Measurements from ENCODE around the gene ACTRT2.

The ACTRT2 gene

DNA sequence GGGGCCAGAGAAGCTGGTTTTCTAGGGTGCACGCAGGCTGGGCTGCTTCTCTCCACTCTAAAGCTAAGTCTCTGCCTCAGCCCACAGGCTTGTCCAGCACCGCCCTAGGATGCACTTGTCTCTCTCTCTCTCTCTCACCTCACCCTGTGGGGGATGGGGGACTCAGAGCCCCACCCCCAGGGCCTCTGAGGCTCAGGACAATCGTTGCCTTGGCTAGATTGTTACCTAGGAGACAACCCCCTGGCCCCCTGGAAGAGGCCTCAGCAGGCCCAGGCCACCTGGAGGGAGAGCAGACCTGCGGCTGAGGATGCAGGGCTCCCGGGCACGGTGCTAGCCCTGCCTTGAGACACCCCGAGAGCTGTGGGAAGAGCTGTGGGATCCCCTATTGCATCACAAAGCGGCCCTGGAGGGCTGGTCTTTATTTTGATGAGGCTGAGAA lies at the start of gene ACTRT2:
ACTRT2 (plus strand) TSS at position 235 of the 439 bp plus-strand sequence. CDS start 220 bp downstream, outside the sequence.
- DNase-seq (ENCODE audit: low spot score) = no peak

DNA sequence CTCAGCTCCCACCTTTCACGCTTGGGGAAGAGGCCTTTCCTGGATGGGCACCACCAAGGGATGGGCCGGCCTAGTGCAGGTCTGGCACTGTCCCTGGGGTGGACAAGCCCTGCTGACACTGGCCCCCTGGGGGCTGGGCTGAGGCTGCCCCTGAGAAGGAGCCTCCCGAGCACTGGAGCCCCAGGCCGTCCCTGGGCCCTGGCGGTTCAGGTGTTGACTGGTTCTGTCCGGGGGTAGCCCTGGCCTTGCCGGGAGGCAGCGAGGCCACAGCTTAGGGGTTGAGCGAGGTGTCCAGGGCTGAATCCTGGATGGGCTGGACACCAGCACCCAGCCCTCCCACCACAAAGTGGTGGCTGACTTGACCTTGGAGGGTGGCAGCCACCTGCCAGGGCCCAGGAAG lies 49.7 kb upstream of the ACTRT2 start:
- no peak for DNase-seq (ENCODE audit: low spot score)

DNA sequence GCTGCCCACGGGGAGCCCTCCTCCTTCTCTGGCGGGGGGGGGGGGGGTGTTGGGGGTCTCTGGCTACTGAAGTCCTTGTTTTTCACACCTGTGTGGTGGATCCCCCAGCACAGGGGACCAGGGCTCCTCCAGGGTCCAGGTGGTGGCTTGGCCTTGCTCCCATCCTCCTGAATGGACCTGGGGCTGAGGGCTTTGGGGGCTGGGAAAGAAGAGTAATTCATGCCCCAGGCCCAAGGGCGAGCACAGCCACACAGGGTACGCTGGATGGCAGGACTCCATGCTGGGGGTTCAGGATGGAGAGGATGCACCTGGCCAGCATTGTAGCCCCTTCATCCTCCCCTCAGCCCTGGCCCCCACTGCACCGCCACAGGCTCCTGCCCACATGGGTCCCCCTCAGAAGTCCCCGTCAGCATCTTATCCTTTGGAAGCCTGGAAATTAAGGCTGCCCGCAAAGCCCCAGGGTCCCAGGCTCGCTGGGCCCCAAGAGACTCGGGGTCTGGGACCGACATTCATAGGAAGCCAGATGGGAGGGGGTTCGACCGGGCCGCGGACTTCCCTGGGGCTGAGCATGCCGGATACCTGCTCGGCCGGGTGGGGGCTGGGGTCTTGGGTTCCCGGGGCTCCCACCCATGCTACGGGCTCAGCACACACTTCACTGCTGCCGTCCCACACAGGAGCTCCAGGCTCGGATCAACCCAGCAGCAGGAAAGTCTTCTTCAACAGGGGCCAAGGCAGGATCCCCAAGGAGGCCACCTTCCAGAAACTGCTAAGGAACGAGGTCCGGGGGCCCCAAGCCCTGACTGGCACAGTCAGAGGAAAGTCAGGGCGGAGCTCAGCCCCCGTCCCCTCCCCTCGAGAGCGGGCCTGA lies 49.0 kb upstream of the ACTRT2 start:
- DNase-seq (ENCODE audit: low spot score) = no peak

GRCh38 chr1:2972879-2973575 lies 48.2 kb upstream of the ACTRT2 start:
- no peak for DNase-seq (ENCODE audit: low spot score)

DNA sequence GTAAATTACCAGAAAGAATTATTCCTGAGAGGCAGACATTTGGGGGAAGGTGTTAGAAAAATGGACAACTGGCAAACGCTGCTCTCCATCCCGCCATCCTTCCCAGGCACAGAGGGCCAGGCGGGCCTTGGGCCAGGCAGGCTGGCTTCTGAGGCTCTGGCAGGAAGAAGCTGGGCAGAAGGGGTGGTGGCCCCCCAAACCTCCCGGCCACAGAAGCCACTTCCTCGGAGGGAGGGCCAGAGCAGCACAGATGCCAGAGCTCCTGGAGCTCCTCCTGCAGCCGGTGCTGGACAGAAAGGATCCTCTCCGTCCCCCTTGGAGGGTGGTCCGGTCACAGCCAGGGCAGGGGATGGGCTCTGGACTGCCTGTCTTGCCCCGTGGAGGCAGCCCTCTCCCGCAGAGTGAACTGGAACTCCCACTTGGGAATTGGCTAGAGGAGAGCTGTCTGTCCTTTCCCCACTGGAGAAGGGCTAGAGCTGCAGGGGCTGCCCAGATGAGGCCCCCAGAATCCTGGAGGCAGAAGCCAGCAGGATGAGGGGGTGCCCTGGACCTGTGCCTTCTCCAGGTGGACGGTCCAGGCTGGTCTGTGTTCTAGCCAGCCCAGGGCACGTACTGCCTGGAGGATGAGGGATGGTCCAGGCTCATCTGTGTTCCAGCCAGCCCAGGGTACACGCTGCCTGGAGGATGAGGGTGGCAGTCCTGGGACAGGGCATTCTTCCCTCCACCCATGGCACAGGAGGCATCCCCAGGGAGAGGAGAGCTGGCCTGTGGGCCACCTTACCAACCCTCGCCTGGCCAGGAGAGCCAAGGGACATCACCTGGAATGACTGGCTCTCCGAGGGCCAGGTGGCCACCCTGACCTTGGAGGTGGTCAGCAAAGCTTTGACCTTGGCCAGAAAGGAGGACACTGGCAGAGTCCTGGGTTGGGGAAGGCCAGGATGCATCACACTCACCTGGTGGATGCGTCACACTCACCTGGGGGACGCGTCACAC lies 47.4 kb upstream of the ACTRT2 start:
- no peak for DNase-seq (ENCODE audit: low spot score)

DNA sequence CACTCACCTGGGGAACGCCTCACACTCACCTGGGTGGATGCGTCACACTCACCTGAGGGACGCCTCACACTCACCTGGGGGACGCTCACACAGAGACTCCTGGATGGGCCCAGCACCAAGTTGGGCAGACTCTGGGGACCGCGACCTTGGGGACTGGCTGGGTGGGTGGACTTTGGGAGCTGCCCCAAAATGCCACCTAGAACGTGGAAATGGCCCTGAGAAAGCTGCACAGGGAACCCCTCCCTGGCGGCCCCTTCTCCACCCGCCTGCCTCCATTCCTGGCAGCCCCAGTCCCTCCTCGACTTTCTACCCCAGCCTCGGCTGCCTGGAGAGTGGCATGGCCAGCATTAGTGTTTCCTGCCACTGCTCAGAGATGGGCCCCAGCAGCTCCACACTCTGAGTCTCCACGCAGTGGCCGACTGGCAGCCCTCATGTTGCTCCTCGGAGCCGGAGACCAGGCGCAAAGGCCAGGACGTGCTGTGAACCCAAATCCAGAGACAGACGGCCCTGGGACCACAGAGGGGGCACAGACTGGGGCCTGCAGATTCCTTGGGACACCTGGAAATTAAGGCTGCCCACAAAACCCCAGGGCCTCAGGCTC lies 46.5 kb upstream of the ACTRT2 start:
- DNase-seq (ENCODE audit: low spot score) = no peak

DNA sequence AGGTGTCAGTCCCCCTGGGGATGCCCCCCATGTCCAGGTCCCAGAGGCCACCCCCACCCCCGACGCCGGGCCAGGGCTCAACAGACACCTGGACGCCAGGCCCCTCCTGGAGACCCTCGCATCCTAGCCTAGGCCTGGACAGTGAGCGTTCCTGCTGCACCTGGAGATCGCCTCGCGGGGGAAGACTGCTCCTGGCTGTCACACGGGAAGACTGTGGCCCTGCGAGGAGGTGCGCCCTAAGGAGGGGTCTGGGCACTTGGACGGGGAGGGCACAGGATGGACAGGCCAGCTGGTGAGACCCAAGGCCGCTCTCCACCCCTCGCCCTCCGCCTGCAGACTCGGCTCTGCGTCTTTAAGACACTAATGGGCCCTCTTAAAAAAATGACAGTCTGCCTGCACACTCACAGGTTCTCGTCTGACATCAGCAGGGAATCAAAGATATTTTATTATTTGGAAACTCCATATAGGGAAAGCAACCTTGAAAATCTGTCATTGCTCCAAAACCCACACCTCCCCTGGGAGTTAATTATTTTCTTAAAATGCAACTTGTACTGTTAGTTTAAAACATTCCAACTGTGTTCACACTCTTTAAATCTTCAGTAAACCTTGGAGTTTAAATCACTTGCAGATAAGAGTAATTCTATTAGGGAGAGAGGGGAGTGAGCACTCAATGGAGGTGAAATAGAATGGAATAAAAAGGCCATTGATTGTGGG lies 45.6 kb upstream of the ACTRT2 start:
- DNase-seq (ENCODE audit: low spot score) = no peak

- no peak for DNase-seq (ENCODE audit: low spot score)
These were observed 45.1 kb upstream of the ACTRT2 start for GRCh38 chr1:2976180-2976562.

DNA sequence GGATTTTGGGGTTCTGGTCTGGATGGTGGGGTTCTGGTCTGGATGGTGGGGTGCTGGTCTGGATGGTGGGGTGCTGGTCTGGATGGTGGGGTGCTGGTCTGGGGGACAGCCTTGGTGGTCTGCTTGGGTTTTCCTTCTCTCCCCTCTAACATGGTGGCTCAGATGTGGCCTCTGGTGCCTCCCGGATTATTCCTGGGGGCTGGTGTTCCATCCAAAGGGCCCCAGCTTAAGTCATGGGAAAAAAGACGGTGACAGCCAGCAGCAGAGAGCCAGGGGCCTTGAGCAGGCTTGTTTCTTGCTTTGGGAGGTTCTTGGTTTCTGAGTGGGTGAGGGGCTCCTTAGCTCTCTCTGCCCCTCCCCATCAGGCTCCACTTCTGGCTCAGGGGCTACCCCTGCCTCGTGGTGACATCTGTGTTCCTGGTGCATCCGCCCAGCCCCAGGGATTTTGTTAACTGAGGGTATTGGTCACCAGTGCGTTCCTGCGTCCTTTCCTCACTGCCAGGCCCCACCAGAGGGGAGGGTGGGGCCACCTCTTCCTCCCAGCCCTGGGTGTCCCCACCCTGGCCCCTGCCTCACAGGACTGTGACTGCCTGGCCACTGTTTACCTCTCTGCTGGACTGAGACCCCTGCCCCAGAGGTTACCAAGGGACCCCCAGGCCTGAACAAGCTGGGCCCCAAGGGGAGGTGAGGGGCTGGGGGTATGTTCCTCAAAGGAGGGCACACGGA lies 43.2 kb upstream of the ACTRT2 start:
- no peak for DNase-seq (ENCODE audit: low spot score)

- no peak for DNase-seq (ENCODE audit: low spot score)
These were observed 42.5 kb upstream of the ACTRT2 start for GRCh38 chr1:2978691-2979190.

GRCh38 chr1:2979191-2980072 lies 41.8 kb upstream of the ACTRT2 start:
- no peak for DNase-seq (ENCODE audit: low spot score)

DNA sequence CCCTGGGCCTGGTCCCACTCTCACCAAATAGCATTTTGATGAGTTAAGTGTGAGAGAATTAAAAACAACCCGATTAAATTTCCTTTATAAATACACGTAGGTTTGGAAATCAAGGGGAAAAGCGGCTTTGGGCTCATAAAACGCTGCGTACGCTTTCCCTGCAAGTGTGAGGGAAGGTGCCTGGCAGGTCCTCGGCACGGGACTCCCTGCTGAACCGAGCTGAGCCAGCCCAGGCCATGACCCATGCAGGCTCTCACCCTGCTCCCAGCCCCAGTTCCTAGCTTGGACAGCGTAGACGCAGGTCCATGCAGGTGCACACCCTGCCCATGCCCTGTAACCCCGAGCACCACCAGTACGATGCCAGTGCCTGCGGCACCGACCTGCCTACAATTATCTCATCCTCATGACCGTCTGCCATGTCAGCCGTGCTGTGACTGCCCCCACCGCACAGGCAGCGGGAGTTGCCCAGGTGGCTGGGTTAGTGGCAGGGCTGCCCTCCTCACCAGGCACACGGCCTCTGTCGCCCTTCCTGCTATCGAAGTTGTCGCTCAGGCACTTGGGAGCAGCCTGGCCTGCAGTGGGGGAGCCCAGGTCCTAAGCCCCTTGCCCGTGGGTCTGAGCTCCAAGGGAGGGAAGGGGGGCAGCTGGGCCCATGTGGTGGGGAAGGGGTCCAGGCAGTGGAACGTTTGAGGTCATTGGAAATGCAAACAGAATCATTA lies 41.0 kb upstream of the ACTRT2 start:
- DNase-seq (ENCODE audit: low spot score) = no peak

GRCh38 chr1:2980849-2981248 lies 40.4 kb upstream of the ACTRT2 start:
- DNase-seq (ENCODE audit: low spot score) = no peak

GRCh38 chr1:2981388-2981787 lies 39.9 kb upstream of the ACTRT2 start:
- DNase-seq (ENCODE audit: low spot score) = no peak

DNA sequence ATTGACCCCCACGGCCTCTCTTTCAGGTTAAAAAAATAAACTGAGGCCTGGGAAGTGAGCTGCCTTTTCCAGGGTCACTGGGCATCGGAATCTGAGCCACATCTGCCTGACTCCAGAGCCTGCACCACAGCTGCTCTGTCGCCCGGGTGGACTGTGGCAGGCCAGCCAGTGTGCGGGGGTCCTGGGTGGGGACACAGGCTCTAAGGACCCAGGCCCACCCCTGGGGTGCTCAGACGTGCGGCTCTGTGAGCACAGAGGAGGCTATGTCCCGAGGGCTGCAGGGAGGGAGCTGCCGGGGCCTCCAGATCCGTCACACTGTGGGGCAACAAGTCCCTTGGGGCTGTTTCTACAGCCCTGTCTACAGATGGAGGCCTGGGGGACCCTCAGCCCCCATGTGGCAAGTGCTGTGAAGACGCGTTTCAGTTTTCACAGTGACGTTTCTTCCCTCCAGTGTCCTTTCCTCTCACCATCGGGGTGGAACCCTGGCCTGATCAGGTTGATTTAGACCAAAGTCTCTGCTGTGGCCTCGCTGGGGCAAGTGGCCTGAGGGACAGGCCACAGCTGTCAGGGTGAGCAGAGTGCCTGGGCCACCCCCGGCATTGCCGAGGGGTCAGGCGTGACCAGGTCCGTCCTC lies 39.2 kb upstream of the ACTRT2 start:
- no peak for DNase-seq (ENCODE audit: low spot score)

DNA sequence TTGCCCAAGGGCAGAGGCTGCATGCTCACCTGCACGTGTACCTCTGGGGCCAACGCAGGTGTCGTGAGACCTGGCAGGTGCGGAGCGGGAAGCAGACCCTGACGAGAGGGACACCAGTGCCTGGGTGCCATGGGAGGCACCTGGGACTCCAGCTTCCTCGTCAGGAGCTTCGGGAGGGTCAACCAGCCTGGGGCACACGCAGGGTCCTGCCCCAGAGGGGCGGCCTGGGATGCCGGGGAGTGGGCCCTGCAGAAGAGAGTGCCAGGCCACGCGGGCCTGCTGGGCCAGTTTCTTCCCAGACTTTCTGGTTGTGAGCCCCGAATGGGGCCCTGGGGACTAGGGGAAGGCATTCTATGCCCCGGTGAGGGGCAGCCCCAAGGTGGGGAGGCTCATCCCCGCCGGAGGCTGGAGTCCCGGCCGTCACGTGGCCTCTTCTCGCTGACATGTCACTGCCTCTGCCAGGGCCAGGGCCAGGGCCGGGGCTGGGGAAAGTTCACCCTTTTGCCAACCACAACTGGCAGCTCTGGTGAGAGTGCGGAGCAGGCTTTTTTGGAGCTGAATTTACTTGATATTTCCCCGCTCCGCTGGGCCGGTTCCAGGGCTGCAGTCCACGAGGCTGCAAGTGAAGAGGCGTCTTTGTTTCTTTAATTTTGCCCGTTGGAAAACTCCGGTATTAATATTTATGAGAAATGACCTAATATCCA lies 38.5 kb upstream of the ACTRT2 start:
- no peak for DNase-seq (ENCODE audit: low spot score)

- no peak for DNase-seq (ENCODE audit: low spot score)
These were observed 38.0 kb upstream of the ACTRT2 start for GRCh38 chr1:2983319-2983705.

Data from CD4-positive, alpha-beta T cell treated with Interleukin-2 at 100 ng/mL for 4 hours (primary cell).